Glutamatergic neuron (in vitro differentiated cells): Measurements from ENCODE around the gene NNAT. TPM values are rescaled to one million over a fixed set of nuclear protein-coding genes. Genes with fewer than 3 reads are reported as not detected.

Experiments
- DNase-seq: peaks from one replicate; pipeline ENCODE4 v3.0.0; 2022
- H3K27ac Mint-ChIP-seq: one replicate; pipeline ENCODE4 v1.8.0; 2020; ENCODE audit warnings: mild to moderate bottlenecking, mixed read lengths, inconsistent platforms; ENCODE audit not compliant: unreplicated experiment
- H3K27me3 Mint-ChIP-seq: one replicate; pipeline ENCODE4 v1.8.0; 2020; ENCODE audit warnings: mild to moderate bottlenecking, moderate library complexity, mixed read lengths, inconsistent platforms; ENCODE audit not compliant: unreplicated experiment
- H3K36me3 Mint-ChIP-seq: one replicate; pipeline ENCODE4 v1.8.0; 2020; ENCODE audit warnings: mild to moderate bottlenecking, mixed read lengths, inconsistent platforms; ENCODE audit not compliant: unreplicated experiment
- H3K4me1 Mint-ChIP-seq: one replicate; pipeline ENCODE4 v1.8.0; 2020; ENCODE audit warnings: mild to moderate bottlenecking, low read depth, mixed read lengths, inconsistent platforms; ENCODE audit not compliant: unreplicated experiment
- H3K4me3 Mint-ChIP-seq: one replicate; pipeline ENCODE4 v1.8.0; 2020; ENCODE audit warnings: mild to moderate bottlenecking, mixed read lengths, inconsistent platforms; ENCODE audit not compliant: unreplicated experiment
- H3K9me3 Mint-ChIP-seq: one replicate; pipeline ENCODE4 v1.8.0; 2020; ENCODE audit warnings: mild to moderate bottlenecking, moderate library complexity, mixed read lengths, inconsistent platforms; ENCODE audit not compliant: unreplicated experiment
- total RNA-seq: library from RNA; stranded (reverse); fragmentation: NEBNext Ultra II Directional; extraction: Animal tissue kit (Norgen Biotek cat#: 25700); gene quantifications from one replicate; pipeline ENCODE4 v1.2.1, GENCODE V29; 2021; ENCODE audit not compliant: unreplicated experiment
- TF ChIP-seq, protein P1 (sequence below): fragments of 200-600 bp; sonication (generic); IDR thresholded peaks from one replicate; pipeline ENCODE4 v1.5.0; 2021; ENCODE audit not compliant: partially characterized antibody, unreplicated experiment

Gene NNAT
- total RNA-seq, 1 donor from 2014 or later, result 1,047 TPM

DNA sequence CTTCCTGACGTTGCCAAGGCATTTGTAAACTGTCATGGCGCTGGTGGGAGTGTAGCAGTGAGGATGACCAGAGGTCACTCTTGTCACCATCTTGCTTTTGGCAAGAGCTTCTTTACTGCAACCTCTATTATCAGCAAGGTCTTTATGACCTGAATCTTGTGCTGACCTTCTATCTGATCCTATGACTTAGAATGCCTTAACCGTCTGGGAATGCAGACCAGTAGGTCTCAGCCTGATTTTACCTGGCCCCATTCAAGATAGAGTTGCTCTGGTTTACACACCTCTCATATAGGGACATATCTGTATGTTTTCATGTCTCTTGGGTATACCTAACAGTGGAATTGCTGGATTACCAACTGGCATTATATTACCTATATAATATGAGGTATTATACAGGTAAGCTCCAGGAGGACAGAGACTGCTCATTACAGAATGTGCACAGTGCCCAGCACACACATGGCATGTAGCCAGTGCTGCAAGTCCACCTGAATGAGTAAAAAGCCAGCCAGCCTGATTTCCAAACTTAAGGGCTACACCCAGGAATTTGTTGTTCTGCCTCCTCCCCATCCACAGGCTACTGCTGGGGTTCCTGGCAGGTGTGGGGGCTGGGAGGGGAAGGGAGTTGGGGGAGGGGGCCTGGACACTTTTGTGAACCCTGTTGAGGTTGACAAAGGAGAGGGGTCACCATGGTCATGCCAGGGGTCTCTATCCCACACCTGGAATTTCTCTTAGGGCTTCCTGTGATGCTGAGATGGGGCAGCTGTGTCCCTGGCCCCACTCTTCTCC, 41.8 kb downstream of the NNAT start:
- peaks cover 18% of the 10 kb centered on the region for H3K4me1 Mint-ChIP-seq
- no peak overlapping the region for H3K4me3 Mint-ChIP-seq
- no peak for DNase-seq
- H3K36me3 Mint-ChIP-seq, result no peaks in the 10 kb centered on the region
- H3K27ac Mint-ChIP-seq, result no peak overlapping the region
- H3K9me3 Mint-ChIP-seq, result peaks cover 5% of the 10 kb centered on the region
- H3K27me3 Mint-ChIP-seq, result peaks cover 5% of the 10 kb centered on the region
- TF ChIP-seq, protein P1, sequence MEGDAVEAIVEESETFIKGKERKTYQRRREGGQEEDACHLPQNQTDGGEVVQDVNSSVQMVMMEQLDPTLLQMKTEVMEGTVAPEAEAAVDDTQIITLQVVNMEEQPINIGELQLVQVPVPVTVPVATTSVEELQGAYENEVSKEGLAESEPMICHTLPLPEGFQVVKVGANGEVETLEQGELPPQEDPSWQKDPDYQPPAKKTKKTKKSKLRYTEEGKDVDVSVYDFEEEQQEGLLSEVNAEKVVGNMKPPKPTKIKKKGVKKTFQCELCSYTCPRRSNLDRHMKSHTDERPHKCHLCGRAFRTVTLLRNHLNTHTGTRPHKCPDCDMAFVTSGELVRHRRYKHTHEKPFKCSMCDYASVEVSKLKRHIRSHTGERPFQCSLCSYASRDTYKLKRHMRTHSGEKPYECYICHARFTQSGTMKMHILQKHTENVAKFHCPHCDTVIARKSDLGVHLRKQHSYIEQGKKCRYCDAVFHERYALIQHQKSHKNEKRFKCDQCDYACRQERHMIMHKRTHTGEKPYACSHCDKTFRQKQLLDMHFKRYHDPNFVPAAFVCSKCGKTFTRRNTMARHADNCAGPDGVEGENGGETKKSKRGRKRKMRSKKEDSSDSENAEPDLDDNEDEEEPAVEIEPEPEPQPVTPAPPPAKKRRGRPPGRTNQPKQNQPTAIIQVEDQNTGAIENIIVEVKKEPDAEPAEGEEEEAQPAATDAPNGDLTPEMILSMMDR, result no peak

DNA sequence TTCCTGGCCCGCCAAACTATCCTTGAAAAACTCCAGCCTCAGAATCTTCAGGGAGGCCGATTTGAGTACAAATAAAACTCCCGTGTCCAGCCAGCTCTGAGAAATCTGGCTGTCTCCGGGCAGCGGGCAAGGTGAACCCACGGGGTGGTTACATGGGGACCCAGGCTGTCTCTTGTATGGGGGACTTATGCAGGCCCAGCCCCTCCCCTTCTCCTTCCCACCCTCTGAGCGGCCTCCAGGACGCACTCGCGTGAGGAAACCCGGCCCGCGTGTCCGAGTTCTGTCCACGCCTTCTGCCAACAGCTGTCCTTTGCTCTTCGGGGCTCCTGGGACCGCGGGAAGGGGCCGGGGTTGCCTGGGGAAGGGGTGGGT, 43.0 kb downstream of the NNAT start:
- Mint-ChIP-seq H3K9me3 (peaks cover 5% of the 10 kb centered on the region), H3K27me3 (peaks cover 5% of the 10 kb centered on the region), H3K4me3 (no peak overlapping the region), H3K36me3 (no peaks in the 10 kb centered on the region), H3K27ac (no peak overlapping the region), H3K4me1 (peaks cover 23% of the 10 kb centered on the region)
- DNase-seq, result no peak
- TF ChIP-seq, protein P1, result no peak

DNA sequence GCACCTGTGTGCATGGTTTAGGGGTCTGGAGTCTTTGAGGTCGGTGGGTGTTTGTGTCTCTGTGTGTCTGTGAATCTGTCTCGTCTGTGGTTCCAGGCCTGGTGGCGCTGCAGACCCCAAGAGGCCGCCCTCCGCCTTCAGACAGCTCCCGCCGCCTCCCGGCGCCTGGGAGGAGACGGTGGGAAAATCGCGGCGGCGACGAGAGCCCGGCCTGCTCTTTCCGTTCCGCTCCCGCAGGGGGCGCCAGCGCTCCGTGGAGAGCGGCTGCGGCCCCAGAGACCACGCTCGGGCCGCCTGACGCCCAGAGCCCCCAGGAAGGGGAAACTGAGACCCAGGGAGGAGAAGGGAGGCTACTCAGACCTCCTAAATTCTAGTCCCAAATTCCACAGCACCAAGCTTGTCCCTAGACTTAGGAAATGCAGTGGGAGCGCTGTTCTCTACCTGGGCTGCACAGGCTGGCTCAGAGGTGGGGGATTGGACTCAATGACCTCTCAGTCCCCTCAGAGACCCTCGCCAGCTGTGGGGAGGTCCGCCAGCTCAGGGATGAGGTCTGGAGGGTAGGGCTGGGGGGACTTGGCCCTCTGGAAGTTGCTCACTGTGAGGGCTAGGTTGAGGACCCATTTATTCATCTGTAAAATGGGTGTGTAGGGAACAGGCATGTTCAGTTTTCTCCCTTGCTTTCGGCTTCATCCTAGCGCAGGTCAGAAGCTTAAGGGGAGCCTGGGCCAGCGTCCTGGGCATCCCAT, 43.5 kb downstream of the NNAT start:
- Mint-ChIP-seq H3K4me1 (peaks cover 23% of the 10 kb centered on the region), H3K4me3 (no peak overlapping the region), H3K36me3 (no peaks in the 10 kb centered on the region), H3K27ac (no peak overlapping the region), H3K27me3 (peaks cover 5% of the 10 kb centered on the region), H3K9me3 (peaks cover 5% of the 10 kb centered on the region)
- DNase-seq, result peak; percentile 83
- TF ChIP-seq, protein P1, result peak; percentile 97

DNA sequence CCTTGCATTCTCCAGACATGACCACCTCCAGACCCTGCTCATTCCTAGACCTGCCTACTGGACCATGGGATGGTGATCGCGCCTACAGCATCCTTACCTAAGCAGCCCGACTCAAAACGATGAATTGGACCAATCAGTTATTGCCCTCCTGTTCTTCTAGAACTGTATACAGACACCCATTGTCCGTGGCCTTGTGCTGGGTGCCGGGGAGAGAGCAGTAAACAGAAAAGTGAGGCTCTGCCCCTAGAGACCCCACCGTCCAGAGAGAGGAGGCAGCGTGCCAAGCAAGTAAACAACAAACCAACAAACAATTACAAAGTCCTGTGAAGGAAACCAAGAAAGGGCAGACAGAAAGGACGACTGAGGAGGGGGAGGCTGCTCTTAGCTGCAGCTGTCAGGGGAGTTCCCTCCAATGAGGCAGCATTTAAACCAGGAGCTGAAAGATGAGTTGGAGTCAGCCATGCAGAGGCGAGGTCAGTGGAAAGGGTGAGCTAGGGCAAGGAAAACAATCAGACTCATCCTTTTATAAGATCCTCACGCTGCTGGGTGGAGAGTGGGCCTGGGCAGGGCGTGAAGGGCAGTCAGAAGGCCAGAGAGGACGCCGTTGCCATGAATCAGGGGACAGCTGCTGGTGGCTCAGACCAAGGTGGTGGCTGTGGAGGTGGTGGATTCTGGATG, 44.2 kb downstream of the NNAT start:
- H3K27me3 Mint-ChIP-seq, result peaks cover 5% of the 10 kb centered on the region
- peaks cover 7% of the 10 kb centered on the region for H3K9me3 Mint-ChIP-seq
- peaks cover 23% of the 10 kb centered on the region for H3K4me1 Mint-ChIP-seq
- TF ChIP-seq, protein P1, result no peak
- peak overlapping the region; percentile 90 for H3K27ac Mint-ChIP-seq
- peak overlapping the region; percentile 67 for H3K4me3 Mint-ChIP-seq
- DNase-seq, result no peak
- H3K36me3 Mint-ChIP-seq, result no peaks in the 10 kb centered on the region
